ENCODE results near the gene GPBAR1.

GPBAR1 gene, protein sequence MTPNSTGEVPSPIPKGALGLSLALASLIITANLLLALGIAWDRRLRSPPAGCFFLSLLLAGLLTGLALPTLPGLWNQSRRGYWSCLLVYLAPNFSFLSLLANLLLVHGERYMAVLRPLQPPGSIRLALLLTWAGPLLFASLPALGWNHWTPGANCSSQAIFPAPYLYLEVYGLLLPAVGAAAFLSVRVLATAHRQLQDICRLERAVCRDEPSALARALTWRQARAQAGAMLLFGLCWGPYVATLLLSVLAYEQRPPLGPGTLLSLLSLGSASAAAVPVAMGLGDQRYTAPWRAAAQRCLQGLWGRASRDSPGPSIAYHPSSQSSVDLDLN

DNA sequence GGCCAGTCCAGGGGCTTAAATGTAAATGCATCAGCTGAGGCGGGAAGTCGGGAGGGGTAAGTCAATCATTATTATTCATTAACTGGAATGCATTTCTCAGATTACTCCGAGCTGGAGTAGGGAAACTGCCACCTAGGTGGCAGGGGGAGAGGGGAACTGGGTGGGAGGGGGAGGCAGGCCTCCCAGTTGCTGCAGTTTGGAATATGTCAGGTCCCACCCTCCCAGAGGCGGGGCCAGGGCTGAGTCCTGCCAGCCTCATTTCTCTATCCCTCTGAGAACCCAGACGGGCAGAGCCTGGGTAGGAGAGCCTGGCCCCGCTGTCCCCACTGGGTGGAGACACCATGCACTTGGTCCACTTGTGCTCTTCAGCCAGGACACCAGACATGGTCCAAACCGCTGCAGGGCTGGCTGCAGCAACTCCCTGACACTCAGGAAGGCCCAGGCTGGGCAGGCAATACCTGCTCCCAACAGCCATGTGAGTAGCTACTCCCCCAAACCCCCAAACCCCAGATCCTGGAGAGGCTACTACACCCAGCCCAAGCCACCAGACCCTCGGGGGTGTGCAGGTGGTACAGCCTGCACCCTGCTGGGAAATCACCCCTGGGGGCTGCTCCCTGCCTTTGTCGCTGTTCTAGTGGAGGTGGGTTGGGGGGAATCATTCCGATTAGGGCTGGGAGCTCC lies at the start of gene GPBAR1:
GPBAR1 (plus strand) TSS at position 274 of the 681 bp plus-strand sequence. CDS start 1,710 bp downstream, outside the sequence.
- DNase-seq, result no peak

DNA sequence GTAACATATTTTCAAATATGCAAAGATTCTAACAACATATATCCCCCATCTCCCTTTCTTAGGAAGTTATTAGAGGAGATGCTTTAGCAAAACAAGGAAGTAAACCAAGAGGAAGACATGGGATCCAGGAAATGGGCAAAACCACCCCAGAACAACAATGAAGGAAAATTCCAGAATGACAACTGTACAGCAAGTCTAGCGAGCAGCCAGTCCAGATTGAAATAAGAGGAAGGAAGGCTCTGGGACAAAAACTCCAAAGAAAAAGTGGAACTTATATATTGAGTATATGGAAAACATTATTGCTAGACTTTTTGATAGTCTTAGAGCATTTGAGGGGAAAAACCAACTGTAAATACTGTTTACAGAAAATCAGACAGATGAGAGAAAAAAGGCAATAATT lies 46.7 kb upstream of the GPBAR1 start:
- DNase-seq, result no peak

DNA sequence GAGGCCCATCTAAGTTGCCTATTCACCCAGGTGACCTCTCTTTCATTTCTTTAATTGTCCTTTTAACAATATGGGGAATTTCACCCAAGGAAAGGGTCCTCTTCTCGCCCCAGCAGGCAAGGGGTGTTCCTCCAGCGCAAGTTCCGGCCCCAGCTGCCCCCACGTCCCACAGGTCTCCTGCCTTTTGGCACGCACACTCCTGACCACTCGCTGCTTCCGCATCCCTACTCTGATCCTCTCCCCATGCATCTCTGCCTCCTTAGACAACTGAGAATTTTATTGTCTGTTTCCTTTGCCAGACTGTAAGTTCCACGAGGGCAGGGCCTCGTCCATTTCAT lies 44.5 kb upstream of the GPBAR1 start:
- no peak for DNase-seq

DNA sequence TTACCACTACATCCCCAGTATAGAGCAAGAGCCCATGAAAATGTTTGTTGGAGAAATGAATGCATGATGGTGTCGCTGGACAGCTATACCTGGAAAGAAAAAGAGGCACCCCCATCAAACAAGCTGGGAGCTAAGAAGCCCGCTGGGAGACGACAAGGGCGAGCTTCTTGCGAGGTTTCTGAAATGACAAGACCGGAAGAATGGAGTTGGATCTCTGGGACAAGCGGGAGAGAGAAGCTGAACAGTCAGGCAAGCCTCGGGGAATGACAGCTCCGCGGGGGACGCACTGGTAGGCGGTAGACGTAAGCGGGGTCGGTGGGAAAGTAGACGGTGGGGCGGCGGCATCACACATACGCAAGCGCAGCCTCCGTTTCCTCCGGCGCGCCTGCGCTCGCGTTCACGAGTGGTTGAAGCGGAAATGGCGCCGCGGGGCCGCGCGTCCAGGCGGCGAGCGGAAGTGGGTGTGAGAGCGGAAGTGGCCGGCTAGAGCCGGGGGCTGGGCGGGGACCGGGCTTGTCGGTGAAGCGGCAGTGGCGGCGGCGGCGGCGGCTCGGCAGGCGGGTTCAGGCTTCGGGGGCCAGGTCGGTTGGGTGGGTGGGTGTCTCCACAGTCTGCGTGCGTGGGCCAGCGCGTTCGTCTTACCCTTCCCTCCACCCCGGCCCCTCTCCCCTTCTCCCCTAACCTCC lies 44.0 kb upstream of the GPBAR1 start, which contains the start of gene ARPC2:
ARPC2 (plus strand) TSS at position 516 of the 686 bp plus-strand sequence. CDS start 282 bp downstream, outside the sequence.
- peak; percentile 95 for DNase-seq

DNA sequence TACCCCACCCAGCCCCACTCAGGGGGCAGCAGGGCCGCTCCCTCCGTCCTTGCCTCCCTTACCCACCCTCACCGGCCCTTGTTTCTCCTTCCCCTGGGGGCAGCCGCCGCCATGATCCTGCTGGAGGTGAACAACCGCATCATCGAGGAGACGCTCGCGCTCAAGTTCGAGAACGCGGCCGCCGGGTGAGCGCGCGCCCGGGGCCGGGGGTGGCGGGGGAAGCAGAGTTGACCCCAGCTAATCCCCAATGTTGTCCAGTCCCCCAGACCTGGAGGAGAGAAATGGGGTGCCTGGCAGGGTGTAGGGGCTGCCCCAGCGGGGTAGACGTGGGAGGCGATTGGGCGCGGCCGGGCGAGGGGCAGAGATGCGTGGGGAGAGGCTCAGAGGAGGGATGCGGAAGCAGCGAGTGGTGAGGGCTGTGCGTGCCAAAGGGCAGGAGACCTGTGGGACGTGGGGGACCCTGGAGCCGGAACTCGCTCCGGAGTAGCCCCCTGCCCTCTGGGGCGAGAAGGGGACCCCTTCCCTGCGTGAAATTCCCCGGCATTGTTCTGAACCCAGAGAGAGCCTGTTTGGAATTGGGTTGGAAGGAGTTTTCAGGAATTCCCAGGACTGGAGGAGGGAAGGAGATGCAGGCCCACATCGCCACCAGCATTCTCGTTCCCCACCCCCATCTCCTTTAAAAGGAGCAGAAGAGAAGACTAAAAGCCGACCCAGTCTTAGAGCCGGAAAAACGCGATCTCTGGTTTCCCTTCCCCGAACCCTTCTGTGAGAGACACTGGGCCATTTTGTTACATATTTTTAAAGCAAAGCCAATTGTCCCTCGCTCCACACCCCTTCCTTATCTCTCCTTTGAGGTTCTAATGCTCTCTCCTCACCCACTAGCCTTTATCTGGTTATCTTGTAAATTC lies 43.2 kb upstream of the GPBAR1 start:
- DNase-seq, result peak; percentile 68

DNA sequence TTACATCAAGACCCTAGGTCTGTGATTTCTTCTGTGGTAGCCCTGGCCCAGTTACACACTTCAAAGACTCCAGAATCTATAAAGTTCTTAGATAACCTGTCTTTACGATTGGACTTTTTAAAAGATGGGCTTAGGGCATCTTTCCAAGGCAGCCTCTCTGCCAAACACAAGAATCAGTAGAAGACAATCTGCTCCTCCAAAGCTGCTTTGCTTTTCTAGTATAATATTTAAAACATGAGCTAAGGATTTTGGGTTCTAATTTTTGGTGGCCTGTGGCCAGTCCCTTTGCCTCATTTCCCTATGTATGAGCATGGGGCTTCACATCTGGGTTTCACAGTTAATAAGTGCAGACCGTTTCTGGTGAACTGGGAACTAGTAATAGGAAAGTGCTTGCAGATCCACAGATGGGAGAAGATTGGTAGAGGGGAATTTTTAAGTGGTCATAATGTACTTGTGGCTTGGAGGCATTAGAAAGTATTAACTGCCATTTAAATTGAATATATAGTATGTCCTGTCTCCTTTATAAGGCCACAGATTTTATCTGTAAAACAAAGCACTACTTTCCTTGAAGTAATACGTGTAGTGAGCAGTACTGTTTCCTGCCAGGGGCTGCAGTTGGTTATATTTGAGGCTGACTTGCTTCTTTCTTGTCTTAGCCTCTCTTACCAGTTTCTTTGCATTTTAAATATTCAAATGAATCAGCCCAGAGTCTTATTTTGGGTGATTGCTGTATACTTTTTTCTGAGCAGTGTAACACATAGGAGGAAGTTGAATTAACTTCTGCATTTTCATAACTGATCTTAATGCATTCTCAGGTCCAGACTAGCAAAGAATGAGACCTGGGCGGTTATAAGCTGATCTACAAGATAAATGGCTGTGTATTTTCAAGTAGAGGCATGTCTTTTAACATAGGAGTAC lies 42.3 kb upstream of the GPBAR1 start:
- DNase-seq, result peak; percentile 55

DNA sequence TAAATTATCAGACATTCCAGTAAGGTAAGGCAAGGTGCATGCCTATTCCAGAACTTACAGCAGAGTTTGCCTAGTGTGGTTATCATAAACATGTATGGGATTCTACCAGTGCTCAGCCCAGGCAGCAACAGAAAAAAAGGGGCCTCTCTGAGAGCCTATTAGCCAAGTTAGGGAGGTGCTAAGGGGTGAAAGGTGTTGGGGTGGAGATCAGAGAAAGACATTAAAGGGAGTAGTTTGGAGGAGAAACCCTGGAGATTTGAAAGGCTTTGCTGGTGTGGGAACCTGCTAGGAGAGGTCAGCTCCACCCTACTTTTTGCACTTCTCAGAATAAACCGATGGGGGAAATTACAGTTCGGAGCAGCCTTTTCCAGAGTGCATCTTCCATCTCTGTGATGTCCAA lies 40.9 kb upstream of the GPBAR1 start:
- DNase-seq, result peak; percentile 35

DNA sequence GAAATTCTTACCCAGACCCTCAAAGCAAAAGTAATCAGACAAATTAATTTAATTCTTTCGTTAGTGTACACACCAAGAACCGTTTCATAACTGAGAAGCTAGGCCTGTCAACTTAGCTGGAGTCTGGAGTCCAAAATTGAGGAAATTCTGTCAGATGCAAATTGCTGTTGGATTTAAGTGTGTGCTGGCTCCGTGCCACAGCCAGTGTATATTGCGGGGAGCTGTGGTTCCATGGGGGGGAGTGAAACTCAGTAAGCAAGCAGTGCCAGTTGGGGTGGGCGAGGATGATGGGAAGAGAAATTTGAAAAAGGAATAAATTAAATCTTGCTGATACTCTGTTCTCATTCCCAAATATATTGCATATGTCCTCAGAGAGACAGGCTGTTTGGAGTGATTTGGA lies 39.8 kb upstream of the GPBAR1 start:
- no peak for DNase-seq

DNA sequence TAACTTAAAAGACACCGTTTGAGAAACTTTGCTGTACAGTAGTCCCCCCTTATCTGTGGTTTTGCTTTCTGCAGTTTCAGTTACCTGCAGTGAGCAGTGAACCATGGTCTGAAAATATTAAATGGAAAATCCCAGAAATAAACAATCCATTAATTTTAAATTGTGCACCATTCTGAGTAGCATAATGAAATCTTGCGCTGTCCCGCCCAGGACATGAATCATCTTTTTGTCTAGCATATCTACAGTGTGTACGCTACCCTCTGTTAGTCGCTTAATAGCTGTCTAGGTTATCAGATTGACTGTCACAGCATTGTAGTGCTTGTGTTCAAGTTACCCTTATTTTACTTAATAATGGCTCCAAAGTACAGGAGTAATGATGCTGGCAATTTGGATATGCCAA lies 37.8 kb upstream of the GPBAR1 start:
- peak; percentile 28 for DNase-seq

DNA sequence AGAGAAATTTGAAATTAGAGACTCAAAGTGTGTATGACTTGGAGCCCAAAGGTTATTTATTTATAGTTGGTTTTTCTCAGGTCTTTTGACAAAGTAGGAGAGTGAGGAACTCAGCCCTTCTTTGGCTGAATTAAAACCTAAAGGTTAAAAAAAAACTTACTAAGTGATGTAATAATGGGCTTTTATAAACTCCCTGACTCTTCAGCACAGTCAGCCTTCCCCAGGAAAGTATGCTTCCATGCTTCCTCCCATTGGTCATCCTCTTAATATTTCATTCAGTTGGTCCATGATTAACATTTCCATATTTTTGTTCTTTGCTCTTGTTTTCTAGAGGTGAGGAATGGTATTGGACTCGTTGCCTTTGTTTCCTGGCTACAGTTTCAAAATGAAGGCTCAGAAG lies 36.6 kb upstream of the GPBAR1 start:
- no peak for DNase-seq

DNA sequence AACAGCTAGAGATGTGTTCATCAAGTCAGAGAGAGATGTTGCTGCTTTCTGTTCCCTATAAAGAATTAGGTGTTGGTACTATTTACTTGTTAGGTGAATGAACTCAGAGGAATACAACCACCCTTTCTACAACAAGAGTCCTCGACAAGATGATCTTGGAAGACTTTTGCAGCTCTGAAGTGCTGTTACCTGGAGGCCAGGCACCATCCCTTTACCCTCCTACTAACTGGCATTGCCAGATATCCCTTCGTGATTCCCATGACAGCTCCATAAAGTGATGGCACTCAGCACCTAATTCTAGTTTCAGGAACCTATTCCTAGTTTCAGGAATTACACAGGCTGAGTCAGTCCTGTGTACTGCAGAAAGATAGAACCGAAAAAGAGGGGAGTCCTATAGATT lies 33.9 kb upstream of the GPBAR1 start:
- no peak for DNase-seq

DNA sequence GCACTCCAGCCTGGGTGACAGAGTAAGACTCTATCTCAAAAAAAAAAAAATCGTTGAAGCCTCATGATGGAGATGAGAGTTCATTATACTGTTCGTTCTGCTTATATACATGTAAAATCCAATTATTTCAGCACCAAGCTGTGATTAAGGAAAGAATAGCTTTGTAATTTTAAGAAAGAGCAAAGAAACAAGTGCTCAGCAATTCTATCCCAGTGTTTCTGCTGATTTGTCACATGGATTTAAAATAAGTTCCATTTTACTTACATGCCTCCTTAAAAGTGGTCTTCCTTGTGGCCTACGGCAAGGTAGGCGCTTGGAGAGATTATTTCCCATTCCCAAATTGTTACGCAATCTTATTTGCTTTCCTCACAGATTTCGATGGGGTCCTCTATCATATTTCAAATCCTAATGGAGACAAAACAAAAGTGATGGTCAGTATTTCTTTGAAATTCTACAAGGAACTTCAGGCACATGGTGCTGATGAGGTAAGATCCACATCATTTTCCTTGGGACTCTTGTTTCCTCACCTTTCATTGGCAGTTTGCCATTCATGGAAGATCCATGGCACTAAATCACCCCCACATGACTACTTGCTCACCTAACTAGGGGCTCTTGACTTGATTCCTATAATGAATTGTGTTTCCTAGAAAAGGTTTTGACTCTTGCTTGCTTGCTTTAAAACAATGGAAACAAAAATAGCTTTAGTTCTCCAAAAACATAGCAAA lies 32.3 kb upstream of the GPBAR1 start:
- DNase-seq, result no peak

DNA sequence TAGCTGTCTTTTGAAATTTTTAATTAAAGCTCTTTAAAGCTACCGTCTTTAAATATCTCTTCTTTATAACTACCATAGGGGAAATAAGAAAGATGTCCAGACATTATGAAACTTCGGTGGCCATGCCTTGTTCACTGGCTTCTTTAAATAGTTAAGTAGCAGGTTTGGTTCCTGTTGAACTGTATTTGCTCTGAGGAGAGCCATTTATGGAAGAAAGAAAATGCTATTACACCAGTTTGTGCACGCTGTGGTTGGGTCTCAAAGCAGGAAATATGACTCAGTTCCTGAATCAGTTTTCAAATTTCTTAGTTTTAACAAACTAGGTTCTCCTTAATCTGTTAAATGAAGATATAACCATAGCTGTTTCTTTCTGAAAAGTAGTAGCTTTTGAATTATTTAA lies 31.6 kb upstream of the GPBAR1 start:
- DNase-seq, result peak; percentile 69

DNA sequence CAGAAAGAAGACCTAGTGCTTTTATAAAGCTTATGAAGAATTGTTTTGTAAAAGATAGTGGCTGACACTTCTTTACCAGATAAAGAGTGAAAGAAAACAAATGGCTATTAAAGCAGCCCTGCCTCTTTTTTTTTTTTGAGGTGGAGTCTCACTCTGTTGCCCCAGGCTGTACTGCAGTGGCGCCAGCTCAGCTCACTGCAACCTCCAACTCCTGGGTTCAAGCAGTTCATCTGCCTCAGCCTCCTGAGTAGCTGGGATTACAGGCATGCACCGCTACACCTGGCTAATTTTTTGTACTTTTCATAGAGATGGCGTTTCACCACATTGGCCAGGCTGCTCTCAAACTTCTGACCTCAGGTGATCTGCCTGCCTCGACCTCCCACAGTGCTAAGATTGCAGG lies 31.0 kb upstream of the GPBAR1 start:
- no peak for DNase-seq

DNA sequence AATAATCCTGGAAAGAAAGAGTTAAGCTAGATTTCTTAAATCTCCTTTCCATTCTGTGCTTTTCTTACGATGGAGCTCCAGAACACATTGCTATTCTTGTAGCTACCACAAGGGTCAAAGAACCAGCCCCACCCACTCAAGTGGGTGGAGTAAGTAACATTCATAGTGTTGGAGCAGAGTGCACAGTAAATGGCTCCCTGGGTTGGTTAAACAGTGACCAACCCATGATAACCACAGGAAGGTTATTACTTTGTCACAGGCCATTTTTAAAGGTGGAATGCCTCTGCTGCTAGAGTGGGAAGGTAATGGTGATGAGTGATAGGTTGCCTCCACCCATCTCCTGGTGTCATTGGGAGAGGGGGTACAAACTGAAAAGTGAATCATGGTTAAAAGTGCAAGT lies 29.9 kb upstream of the GPBAR1 start:
- peak; percentile 54 for DNase-seq

DNA sequence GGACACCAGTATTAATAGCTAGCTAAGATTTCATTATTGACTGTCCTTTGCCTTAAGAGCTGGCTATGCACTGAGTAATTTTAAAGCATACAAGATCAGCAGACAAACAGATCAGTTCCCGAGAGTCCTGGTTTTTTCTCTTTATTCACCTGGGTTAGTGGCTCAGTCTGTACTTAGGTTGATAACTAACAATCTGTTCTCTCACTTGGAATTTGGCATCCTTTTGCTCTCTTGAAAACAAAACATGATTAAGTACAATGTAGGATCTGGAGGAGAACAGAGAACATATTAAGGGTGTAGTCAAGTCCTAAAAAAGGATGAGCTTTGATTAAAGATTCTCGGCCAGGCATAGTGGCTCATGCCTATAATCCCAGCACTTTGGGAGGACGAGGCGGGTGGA lies 27.3 kb upstream of the GPBAR1 start:
- no peak for DNase-seq

DNA sequence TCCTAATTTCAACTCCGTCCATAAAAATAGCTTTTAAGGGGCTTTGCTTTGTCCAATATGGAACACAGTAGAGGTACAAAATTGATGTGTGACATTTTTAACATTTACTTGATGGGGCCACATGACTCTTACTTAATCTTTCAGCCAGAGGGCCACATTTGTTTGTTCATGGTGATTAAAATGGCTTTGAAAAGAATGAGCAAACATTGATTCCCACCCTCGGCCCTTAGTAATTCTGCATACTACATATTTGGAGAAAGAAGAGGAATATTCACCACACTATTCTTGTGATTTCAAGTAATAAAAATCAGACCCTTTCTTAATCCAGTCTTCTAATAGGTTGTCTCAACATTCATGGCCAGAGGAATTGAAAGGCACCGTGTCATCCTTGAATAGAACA lies 26.3 kb upstream of the GPBAR1 start:
- no peak for DNase-seq

DNA sequence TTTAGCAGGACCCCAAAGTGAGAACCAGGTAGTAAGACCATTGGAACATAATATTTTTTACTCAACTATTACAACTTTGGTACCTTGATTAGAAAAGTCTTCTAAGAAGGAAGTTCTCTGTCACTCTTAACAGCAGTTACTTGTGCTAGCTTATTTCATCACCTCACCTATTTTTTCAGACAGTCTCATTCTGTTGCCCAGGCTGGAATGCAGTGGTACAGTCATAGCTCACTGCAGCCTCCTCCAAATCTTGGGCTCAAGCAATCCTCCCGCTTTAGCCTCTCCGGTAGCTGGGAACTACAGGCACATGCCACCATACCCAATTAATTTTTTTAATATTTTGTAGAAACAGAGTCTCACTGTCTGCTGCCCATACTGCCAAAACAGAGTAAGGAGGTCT lies 25.8 kb upstream of the GPBAR1 start:
- no peak for DNase-seq

DNA sequence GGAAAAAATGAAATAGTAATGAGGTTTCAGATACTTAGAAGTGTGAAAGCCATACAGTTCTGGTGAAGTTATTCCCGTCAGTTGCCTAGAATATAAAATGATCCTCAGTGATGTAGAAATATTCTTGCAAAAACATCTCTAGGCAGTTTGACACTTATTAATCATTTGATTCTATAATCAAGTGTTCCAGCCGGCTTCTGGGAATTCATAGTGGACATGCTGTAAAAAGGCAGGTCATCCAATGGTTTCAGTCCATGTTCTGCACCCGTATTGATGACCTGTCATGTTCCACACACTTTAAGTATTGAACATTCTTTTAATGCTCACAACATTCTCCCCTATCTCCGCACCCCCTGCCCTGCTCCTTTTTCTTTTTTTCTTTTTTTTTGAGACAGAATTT lies 24.0 kb upstream of the GPBAR1 start:
- no peak for DNase-seq

DNA sequence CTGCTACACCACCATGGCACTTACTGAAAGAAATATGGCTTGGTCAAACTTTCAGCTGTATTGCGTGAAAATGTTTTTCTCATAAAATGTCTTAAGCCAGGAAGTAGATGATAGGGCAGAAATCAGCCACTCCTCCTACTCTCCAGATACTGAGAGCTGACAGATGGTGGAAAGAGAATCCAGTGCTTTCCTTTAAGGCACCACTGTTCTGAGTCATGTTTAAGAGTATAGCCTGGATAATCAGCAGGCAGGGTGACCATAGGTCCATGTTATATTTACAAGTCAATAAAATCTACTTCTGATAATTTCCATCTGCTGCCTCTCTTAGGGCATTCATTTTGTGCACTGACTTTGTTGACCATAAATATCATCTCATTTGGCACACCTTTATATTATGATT lies 21.9 kb upstream of the GPBAR1 start:
- DNase-seq, result no peak

DNA sequence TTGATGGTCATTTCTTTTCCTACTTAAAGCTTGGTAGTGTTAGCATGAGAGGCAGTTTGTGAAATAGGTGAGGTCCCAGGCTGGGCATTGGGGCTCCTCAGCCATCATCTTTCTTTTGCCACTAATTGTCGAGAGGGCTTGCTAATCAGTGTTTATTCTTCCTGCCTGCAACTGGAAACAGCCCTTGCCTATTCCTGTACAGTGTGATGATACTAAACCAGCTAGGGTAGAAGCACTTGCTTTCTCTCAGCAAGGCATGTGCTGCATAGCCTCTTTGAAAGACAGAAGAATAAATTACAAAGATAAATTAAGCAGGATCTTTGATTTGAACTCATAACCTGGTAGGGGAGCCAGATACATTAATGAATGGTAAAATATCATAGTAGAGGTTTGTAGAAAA lies 16.6 kb upstream of the GPBAR1 start:
- no peak for DNase-seq

All from CD4-positive, alpha-beta T cell treated with Interleukin-21 for 1 hour (primary cell).